ENCODE results near the gene LYST.

The LYST gene

GRCh38 chr1:235669277-235669676 lies 197.4 kb downstream of the LYST start:
- no peak for TF ChIP-seq EZH2phosphoT487 (conservative IDR thresholded peaks at IDR 0.05; ENCODE audit: low read length)
- TF ChIP-seq, protein P1, sequence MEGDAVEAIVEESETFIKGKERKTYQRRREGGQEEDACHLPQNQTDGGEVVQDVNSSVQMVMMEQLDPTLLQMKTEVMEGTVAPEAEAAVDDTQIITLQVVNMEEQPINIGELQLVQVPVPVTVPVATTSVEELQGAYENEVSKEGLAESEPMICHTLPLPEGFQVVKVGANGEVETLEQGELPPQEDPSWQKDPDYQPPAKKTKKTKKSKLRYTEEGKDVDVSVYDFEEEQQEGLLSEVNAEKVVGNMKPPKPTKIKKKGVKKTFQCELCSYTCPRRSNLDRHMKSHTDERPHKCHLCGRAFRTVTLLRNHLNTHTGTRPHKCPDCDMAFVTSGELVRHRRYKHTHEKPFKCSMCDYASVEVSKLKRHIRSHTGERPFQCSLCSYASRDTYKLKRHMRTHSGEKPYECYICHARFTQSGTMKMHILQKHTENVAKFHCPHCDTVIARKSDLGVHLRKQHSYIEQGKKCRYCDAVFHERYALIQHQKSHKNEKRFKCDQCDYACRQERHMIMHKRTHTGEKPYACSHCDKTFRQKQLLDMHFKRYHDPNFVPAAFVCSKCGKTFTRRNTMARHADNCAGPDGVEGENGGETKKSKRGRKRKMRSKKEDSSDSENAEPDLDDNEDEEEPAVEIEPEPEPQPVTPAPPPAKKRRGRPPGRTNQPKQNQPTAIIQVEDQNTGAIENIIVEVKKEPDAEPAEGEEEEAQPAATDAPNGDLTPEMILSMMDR (IDR thresholded peaks at IDR 0.05; ENCODE audit: insufficient read depth, low read length, poor library complexity, severe bottlenecking), result no peak
- Histone ChIP-seq H3K4me3 (ENCODE audit: insufficient read depth, low read length, poor library complexity, severe bottlenecking) (no peak overlapping the region), H3K9me2 (replicated peaks; ENCODE audit: insufficient read depth, low read length) (no peaks in the 10 kb centered on the region), H3K9ac (ENCODE audit: low read length) (no peak overlapping the region), H3K36me3 (ENCODE audit: low read length) (no peaks in the 10 kb centered on the region), H3K27me3 (ENCODE audit: low read length) (no peaks in the 10 kb centered on the region), H4K20me1 (ENCODE audit: low read depth, low read length) (no peaks in the 10 kb centered on the region), H3K79me2 (ENCODE audit: insufficient read depth, low read length) (no peaks in the 10 kb centered on the region), H3K4me2 (ENCODE audit: low read depth, low read length, poor library complexity, severe bottlenecking) (no peak overlapping the region), H3K27ac (ENCODE audit: low read depth, low read length) (no peak overlapping the region), H3K9me3 (ENCODE audit: insufficient read depth, low read length) (peaks cover 29% of the 10 kb centered on the region), H2AFZ (ENCODE audit: low read depth, low read length, severe bottlenecking) (no peak overlapping the region), H3F3A (ENCODE audit: insufficient read depth) (no peaks in the 10 kb centered on the region)

DNA sequence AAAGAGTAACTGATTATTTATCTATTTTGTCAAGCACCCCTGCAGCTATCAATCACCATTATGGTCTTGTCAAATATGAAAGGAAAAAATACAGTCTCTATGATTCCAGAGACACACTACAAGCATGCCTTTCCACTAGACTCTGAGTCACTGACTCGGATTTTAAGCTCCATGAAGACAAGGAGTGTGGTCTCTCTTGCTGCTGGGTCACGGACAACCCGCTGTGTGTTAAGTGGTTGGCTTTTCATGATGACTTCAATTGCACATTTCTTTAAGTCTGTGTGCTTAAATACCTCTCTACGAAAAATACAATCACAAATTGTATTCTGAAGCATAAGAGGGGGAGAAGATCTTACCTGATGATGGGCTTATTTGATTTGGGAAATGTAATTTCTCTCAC lies 203.1 kb downstream of the LYST start:
- Histone ChIP-seq H3K4me3 (ENCODE audit: insufficient read depth, low read length, poor library complexity, severe bottlenecking) (no peak overlapping the region), H3K27me3 (ENCODE audit: low read length) (no peaks in the 10 kb centered on the region), H4K20me1 (ENCODE audit: low read depth, low read length) (no peaks in the 10 kb centered on the region), H3F3A (ENCODE audit: insufficient read depth) (no peaks in the 10 kb centered on the region), H3K9me2 (replicated peaks; ENCODE audit: insufficient read depth, low read length) (no peaks in the 10 kb centered on the region), H3K4me2 (ENCODE audit: low read depth, low read length, poor library complexity, severe bottlenecking) (no peak overlapping the region), H3K9ac (ENCODE audit: low read length) (no peak overlapping the region), H2AFZ (ENCODE audit: low read depth, low read length, severe bottlenecking) (no peak overlapping the region), H3K36me3 (ENCODE audit: low read length) (no peaks in the 10 kb centered on the region), H3K27ac (ENCODE audit: low read depth, low read length) (no peak overlapping the region), H3K79me2 (ENCODE audit: insufficient read depth, low read length) (no peaks in the 10 kb centered on the region), H3K9me3 (ENCODE audit: insufficient read depth, low read length) (no peaks in the 10 kb centered on the region)
- no peak for TF ChIP-seq EZH2phosphoT487 (conservative IDR thresholded peaks at IDR 0.05; ENCODE audit: low read length)
- TF ChIP-seq, protein P1 (IDR thresholded peaks at IDR 0.05; ENCODE audit: insufficient read depth, low read length, poor library complexity, severe bottlenecking), result no peak

GRCh38 chr1:235661568-235661967 lies 205.1 kb downstream of the LYST start:
- Histone ChIP-seq H2AFZ (ENCODE audit: low read depth, low read length, severe bottlenecking) (no peak overlapping the region), H3K4me2 (ENCODE audit: low read depth, low read length, poor library complexity, severe bottlenecking) (no peak overlapping the region), H3K4me3 (ENCODE audit: insufficient read depth, low read length, poor library complexity, severe bottlenecking) (no peak overlapping the region), H4K20me1 (ENCODE audit: low read depth, low read length) (no peaks in the 10 kb centered on the region), H3K9ac (ENCODE audit: low read length) (no peak overlapping the region), H3F3A (ENCODE audit: insufficient read depth) (no peaks in the 10 kb centered on the region), H3K36me3 (ENCODE audit: low read length) (no peaks in the 10 kb centered on the region), H3K27me3 (ENCODE audit: low read length) (no peaks in the 10 kb centered on the region), H3K9me2 (replicated peaks; ENCODE audit: insufficient read depth, low read length) (no peaks in the 10 kb centered on the region), H3K27ac (ENCODE audit: low read depth, low read length) (no peak overlapping the region), H3K79me2 (ENCODE audit: insufficient read depth, low read length) (no peaks in the 10 kb centered on the region), H3K9me3 (ENCODE audit: insufficient read depth, low read length) (no peaks in the 10 kb centered on the region)
- TF ChIP-seq EZH2phosphoT487 (conservative IDR thresholded peaks at IDR 0.05; ENCODE audit: low read length), result no peak
- TF ChIP-seq, protein P1 (IDR thresholded peaks at IDR 0.05; ENCODE audit: insufficient read depth, low read length, poor library complexity, severe bottlenecking), result no peak
